Iris pigment epithelial cell (primary cell): Measurements from ENCODE around the gene KRT1.

Experiments used
- DNase-seq: peaks from one replicate; pipeline ENCODE4 v3.0.0-alpha.2; 2011; ENCODE audit warnings: low read depth

KRT1 gene

DNA sequence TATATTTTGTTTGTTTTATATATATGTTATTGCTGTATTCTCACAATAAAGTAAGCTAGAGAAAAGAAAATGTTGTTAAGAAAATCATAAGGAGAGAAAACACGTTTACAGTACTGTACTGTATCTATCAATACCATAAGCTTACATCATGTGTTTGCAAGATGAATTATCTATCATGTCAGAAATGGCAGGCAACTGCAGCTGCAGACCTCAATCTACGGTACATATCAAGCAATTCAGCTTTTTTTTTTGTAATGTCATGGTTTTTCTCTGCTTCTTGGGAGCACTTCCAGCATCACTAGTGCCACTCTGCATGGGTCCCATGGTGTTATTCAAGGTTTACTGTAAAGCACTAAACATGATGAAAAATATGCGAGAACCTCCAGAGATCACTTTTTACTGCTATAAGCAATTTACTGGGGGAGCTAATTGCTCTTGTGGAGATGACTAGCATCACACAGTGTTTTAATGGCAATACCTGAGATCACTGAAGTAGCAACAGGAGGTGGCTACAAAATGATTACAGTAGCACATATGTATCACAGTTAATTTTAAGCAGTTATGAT lies 19.2 kb downstream of the KRT1 start:
- no peak for DNase-seq

DNA sequence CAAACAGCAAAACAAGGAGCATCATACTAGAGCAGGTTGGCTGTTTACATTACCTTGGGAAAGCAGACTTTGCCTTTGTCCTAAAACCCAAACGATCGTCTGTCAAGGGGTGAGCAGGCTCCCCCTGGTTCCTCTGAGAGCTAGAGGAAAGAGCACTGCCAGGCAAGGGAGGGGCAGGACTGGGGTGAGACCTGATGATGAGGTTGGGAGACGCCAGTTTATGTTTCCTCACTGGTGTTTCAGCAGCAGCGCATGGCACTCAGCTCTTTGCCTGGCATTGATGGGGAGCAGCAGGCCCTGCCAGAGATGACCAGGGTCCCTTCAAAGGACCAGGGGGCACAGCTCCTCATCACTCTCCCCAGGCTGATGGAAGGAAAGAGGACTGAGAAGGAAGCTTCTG lies 20.3 kb downstream of the KRT1 start:
- DNase-seq: no peak

DNA sequence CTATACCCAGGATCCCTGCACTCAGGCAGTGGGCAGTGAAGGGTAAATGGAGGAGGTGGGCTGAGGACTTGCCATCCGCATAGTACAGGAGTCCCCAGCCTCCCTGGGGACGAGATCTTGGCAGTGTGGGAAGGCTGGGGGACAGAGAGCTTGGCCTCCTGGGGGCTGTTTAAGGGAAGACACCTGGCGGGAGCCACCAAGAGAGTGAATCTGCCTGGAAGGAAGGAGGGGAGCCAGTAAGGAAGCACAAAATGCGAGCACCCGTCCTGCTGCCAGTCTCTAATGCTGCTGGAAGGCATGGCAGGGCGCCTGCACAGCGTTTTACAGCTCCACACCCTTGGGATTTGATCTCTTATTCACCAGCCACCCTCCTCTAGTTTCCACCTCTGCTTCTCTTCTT lies 20.8 kb downstream of the KRT1 start:
- no peak for DNase-seq

DNA sequence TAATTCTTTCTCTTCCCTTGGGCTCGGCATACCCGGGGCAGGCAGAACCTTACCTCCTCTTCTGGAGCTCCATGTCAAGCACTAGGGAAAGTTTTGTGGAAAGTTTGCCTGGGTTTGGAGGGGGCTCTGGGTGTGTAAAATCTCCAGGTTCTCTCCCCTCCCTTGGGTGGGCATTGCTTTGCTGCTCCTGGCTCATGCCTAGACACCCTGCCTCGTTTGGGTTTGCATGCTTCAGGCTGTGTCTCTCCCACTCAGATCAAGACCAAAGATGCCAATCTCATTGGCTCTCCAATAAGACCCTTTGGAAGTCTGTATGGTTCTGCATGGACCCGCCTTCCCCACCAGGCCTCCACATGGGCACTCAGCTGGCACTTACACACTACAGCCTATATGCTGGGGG lies 22.0 kb downstream of the KRT1 start:
- no peak for DNase-seq

DNA sequence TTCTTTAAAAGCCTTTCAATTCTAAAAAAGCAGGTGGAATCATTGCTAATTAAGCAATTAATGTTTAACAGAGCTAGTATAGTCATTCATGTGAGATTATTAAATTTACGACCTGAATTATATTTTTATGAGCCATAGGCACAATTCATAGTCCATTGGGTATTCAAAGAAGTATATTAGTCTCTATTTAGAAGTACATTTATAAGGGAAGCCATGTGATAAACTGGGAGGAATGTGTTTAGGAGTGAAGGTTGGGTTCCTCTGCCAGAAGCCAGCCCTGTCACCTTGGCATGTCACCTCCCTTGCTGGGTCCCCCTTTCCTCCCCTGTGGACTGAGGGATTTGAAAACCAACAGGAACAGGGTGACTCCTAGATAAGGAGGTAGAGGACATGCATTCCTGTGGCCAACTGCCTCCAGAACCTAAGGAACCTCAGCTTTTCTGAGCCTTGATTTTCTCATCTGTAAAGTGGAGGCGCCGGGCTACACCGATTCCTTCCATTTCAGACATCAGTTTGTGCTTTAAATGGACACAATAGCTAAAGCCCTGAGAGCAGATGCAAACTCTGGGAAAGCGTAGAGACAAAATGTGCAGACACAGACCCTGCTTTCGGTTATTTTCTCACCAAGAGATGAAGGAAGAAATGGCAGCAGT lies 22.8 kb downstream of the KRT1 start:
- DNase-seq: no peak

GRCh38 chr12:52656616-52657015 lies 23.6 kb downstream of the KRT1 start:
- DNase-seq: no peak

GRCh38 chr12:52655720-52656124 lies 24.5 kb downstream of the KRT1 start:
- no peak for DNase-seq

GRCh38 chr12:52655251-52655650 lies 25.0 kb downstream of the KRT1 start:
- no peak for DNase-seq

DNA sequence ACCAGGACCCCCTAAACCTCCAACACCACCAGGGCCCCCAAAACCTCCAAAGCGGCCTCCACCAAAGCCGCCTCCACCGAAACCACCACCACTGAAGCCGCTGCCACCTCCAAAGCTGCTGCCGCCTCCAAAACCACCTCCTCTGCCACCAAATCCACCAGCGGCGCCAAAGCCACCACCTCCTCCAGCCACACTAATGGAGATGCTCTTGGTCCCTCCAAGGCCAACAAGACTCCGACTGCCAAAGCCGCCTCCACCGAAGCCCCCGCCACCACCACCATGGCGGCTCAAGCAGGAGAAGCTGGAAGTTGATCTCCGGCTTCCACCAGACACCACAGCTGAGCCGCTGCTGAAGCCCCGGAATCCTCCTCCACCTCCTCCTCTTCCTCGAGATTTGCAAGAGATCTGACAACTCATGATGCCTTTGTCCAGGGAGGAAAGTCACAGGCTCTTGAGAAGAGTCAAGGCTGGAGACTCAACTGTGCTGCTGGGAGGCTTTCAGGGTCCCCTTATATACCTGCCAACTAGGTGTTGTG lies 28.4 kb downstream of the KRT1 start, which contains the start of gene KRT2:
Gene KRT2, minus strand, starts transcription at position 486 of the 536 bp plus-strand sequence. Its CDS starts 69 bp downstream, at position 417.
- no peak for DNase-seq

DNA sequence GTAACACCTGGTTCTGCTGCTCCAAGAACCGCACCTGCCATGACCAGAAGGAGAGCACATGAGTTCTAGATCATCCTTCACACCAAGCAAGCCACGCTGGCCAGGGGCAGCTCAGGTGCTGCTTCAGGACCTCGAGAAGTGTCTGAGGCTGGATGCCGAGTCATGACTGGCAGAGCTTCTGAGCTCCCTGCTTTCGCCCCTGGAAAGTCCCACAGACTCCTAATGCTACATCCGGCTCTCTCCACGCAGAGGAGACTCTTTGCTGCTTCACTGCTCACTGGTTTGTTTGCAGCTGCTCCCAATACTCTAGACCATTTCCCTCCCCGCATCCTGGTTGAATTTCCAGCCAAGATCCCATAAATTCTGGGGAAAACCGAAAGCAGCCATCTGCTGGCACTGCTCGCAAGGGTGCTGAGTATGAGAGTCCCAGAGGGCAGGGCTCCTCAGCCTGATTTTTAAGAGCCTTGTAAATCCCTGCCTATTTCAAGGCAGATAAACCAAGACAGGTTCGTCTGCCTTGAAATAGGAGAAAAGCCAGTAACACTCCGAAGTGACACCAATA lies 29.6 kb downstream of the KRT1 start:
- no peak for DNase-seq

- no peak for DNase-seq
Measured at GRCh38 chr12:52649066-52649465, 31.1 kb downstream of the KRT1 start.

DNA sequence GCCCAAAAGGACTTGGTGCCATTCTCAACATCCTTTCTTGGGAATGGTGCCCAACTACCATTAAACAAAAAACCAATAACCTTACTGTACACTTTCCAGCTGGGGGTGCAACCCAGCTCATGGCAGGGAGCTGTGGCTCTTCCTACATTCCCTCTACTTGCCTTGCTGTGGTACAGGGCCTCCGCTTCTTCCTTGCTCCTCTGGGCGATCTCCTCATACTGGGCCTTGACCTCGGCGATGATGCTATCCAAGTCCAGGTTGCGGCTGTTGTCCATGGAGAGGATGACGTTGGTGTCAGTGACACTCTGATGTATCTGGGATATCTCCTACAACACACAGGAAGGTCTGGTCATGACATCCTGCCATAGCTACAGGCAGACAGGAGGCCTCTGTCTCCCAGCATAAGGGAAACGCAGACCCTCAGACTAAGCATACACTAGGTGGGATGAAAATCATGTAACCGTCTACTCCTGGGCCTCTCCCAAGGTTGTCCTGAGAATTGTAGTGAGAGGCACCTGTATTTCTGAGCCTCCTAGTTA lies 32.1 kb downstream of the KRT1 start:
- no peak for DNase-seq

DNA sequence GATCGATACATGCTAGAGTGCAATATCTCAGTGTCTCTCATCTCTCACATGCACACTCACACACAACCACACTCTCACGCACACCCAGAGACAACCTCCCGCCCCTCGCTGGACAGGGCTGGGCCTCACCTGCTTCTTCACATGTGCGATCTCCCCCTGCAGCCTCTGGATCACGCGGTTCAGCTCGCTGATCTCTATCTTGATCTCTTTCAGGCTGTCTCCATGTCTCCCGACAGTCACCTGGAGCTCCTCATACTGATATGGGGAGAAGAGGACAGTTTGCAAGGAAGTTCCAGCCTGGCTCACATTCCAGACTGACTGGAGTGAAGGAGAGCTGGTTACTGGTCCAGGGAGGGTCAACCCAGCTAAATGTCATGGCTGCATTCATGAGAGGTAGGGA lies 32.6 kb downstream of the KRT1 start:
- no peak for DNase-seq

- no peak for DNase-seq
Measured at GRCh38 chr12:52646613-52647012, 33.6 kb downstream of the KRT1 start.

- DNase-seq: no peak
Measured at GRCh38 chr12:52645982-52646381, 34.2 kb downstream of the KRT1 start.

- no peak for DNase-seq
Measured at GRCh38 chr12:52645120-52645761, 35.0 kb downstream of the KRT1 start.

DNA sequence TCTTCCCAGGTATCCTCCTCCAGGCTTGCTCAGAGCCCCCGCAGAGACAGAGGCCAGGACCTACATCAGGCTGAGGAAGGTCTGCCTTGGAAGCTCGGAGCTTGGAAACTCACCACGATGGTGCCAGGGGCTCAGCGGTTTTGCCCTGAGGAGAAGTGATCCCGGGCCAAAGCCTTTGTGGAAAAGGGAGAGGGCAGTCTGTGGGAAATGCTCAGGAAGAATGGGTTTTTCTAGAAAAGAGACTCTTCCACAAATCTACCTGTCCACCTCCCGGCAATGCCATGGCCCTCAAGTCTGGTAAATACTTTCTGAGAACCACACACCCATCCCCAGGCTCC lies 36.2 kb downstream of the KRT1 start:
- DNase-seq: no peak

- DNase-seq: no peak
Measured at GRCh38 chr12:52643233-52644077, 36.8 kb downstream of the KRT1 start.

DNA sequence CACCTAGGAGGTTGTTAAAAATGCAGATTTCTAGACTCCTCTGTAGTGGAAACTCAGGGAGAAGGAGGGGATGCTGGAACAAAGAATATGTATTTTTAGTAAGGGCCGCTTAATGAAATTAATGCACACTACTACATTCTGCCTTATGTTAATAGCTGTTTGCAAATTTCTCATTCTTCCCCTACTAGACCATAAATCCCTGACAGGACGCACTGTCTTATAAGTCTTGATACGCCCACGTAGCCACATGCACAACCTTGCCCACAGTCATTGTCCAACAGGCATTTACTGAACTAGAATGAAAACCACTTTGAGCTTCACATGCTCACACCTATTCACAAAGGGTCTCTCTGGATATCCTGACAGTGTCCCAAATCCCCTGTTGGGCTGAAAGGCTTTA lies 38.7 kb downstream of the KRT1 start:
- DNase-seq: no peak

DNA sequence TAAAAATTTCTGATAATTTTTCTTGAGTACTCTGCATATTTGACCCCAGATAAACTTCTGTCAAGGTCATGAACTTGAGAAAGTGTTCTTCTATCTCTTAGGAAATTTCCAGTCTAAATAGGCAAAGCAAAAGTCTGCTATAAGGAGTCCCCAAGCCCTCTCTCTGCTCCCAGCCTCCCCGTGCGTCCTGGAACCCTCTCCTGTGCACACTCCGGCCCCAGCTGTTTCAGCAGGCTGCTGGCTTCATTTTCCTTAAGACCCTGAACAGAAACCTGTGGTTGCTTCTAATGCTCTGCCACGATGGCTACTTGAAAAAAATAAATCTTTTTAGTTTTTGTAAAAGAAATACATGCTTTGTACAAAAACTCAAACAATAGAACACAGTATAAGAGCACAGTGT lies 42.9 kb downstream of the KRT1 start:
- no peak for DNase-seq

GRCh38 chr12:52636592-52637258 lies 43.5 kb downstream of the KRT1 start:
- no peak for DNase-seq
